Left colon (tissue), 2 donors: ENCODE results near the gene DNAJB1. TPM values are rescaled to one million over a fixed set of nuclear protein-coding genes. Genes with fewer than 3 reads are reported as not detected.
A peak's percentile ranks its signal among the peaks of the same experiment; 100 is the strongest.
"Not testable (repeated sequence)": the region's sequence is repeated elsewhere in the genome, so short reads cannot be mapped to it uniquely, and the experiment has no call there.

Source experiments
- ATAC-seq: fragments of 200-7000 bp; cut with Tn5 transposase; one replicate; pipeline ENCODE4 v1.9.1; 2020; ENCODE audit warnings: mild to moderate bottlenecking, moderate library complexity
- DNase-seq, 2 donors: peaks; one replicate each; pipeline ENCODE4 v3.0.0-alpha.2; 2020
- intact Hi-C, 2 donors: fragments of 100-400 bp; cut with DNase I in 1 of 2; cut with micrococcal nuclease in 1 of 2; formaldehyde crosslinking; loops; one replicate each; pipeline versions ENCODE4 v1.11.2 to v1.14.0; 2022; cut with DNase I, micrococcal nuclease
- total RNA-seq, 2 donors: library from RNA; stranded (reverse); fragmentation: NEBNext Ultra II Directional; extraction: Animal tissue kit (Norgen Biotek cat#: 25700); gene quantifications; one replicate each; pipeline ENCODE4 v1.2.1, GENCODE V29; 2021
- donor health status: DM: no; HTN: no; CAD: no.
- donor health status: DM: yes; HTN: yes; CAD: no.

The DNAJB1 gene
- total RNA-seq, 2 donors from 2014 or later = 122 to 123 TPM

DNA sequence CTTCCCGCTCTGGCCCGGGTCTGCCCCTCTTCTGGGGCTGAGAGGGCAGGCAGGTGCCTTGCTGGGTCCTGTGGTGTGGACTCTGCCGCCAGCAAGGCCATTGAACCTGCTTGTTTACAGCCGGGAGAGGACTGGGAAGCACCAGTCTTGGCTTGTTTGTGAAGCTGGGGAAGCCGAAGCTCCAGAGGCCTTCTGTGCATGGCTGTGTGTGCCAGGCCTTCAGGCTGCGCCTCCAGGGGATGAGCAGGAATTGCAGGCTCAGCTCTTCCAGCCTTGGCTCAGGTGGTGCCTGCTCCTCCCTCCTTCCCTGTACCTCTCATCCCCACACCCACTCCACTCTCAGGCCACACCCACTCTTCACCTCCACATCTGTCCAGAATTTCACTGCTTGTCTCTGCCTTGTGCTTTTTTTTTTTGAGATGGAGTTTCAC is 36.2 kb upstream of the DNAJB1 start:
- peak; percentile 49 for DNase-seq
- ATAC-seq = peak; percentile 55
- intact Hi-C loops = no loop called here

DNA sequence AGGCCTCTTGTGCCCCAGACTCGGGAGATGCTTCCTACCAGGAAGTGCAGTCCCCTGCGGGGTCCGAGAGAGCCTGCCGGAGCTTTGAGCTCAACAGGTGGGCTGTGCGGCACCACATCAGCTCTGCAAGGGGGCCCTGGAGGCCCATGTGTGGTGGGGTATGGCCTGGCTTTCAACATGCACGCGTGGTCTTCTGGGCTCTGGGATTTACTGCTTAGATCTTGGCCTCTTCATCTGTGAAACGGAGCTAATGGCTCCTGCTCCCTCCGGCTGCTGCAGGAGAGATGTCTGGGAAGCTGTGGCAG is 35.7 kb upstream of the DNAJB1 start:
- DNase-seq = no peak
- no peak for ATAC-seq
- intact Hi-C loops = no loop called here

DNA sequence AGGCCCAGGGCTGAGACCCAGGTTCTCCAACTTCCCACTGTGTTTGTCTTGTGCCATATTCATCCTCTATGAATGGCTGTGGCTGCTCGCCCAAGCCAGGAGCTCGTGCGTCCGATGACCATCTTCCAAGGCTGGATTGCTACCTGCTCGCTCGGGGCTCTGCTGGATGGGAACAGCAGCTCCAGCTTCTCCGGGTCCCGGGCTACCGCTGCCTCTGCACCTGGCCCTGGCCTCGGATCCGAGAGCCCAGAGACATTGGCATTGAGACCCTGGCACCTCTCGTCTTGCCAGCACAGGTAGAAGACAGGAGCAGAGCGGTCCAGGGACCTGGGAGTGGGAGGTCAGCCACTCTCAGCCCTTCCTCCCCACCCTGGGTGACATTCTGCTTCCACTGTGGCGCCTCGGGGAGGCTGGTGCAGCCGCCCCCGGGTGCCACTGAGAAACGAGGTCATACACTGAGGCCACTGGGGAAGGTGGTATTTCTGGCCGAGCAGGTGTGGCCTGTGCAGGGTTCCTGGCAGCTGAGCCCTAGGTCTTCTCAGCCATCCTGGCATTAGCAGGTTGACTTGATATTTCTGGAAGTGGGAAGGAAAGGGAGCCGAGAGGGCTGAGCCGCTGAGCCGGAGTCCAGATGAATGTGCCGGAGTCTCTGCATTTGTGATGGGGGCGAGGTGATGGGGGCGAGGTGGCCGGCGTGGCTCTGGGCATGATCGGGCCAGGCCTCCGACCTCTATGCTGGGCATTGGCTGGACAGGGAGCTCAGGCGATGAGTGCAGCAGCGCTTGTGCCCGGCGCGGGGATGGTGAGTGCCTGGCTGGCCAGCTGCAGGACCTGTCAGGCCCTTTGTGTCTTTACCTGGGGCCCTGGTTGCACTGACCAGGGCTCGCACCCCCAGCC is 35.1 kb upstream of the DNAJB1 start:
- ATAC-seq = no peak
- intact Hi-C loops = no loop called here
- DNase-seq = no peak

DNA sequence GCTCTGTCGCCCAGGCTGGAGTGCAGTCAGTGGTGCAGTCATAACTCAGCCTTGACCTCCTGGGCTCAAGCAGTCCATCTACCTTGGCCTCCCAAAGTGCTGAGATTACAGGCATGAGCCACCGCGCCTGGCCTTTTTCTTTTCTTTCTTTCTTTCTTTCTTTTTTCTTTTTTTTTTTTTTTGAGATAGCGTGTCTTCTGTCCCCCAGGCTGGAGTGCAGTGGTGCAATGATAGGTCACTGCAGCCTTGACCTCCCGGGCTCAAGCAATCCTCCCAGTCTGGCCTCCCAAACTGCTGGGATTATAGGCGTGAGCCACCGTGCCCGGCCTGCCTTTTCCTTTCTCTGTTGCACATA is 33.8 kb upstream of the DNAJB1 start:
- DNase-seq, ATAC-seq, intact Hi-C loops: not testable (repeated sequence)

DNA sequence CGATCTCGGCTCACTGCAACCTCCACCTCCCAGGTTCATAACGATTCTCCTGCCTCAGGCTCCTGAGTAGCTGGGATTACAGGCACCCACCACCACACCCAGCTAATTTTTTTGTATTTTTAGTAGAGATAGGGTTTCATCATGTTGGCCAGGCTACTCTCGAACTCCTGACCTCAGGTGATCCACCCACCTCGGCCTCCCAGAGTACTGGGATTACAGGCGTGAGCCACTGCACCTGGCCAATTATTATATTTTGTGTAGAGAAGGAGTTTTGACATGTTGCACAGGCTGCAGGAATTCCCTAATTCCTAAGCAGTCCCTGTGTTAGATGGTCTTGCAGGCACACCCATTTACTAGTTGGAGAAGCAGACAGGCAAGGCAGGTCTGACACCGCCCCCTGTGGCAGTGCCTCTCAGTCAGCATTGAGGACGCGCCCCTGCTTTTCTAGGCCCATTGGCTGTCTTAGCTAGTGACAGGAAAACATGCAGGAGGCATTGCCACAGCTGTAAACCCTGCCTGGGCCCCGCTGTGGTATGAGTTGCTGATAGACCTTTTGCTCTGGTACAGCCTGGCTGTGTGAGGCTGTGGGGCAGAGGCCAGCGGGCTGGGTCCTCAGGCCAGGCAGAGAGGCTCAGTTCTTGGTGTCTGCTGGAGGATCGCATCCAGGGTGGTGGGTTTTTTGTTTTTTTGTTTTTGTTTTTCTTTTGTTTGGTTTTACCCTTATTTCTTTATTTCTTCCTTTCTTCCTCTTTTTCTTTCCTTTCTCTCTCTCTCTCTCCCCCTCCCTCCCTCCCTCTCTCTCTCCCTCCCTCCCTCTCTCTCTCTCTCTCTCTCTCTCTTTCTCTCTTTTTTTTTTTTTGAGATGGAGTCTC is 33.2 kb upstream of the DNAJB1 start:
- DNase-seq (peak; percentile 86 to 89), ATAC-seq (peak; percentile 72)
- intact Hi-C loops = not testable (repeated sequence)

DNA sequence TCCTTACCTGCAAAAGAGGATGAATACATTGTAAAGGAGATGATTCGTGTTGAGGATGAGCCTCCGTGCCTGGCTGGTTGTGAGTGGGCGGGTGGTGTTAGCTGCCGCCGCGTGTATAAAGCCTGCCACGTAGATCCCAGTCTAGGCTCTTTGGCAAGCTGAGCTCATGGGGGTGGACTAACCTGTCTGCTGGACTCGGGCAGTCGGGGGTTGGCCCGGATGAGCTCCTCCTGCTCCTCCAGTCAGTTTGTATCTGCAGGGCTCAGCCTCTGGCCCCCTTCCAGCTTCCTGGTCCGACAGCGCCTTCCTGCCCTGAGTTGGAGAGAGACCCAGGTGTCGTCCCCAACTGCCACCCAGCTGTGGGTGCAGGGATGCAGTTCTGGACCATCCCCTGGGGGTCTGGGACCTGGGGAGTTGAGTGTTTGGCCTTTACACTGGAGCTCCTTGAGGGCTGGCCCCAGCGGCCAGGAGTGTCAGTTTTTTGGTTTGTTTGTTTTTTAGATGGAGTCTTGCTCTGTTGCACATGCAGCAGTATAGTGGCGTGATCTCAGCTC is 32.1 kb upstream of the DNAJB1 start:
- intact Hi-C loops = no loop called here
- ATAC-seq (peak; percentile 79), DNase-seq (peak; percentile 90 to 94)

DNA sequence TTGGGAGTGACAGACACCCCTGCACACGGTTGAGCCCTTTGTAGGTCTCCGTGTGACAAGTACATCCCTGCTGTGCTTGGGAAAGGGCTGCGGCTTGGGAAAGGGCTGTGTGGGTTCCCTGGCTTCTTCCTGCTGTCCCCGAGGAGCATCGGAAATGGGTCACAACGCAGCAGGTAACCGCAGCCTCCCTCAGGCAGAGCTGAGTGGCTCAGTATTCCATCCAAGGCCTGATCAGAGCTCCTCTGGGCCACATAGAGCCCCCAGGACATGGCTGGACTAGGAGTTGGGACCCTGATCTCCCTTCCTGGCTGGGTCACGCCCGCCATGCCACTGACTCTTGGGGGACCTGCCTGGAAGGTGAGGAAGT is 27.5 kb upstream of the DNAJB1 start:
- DNase-seq (no peak), ATAC-seq (no peak)
- intact Hi-C loops = no loop called here

DNA sequence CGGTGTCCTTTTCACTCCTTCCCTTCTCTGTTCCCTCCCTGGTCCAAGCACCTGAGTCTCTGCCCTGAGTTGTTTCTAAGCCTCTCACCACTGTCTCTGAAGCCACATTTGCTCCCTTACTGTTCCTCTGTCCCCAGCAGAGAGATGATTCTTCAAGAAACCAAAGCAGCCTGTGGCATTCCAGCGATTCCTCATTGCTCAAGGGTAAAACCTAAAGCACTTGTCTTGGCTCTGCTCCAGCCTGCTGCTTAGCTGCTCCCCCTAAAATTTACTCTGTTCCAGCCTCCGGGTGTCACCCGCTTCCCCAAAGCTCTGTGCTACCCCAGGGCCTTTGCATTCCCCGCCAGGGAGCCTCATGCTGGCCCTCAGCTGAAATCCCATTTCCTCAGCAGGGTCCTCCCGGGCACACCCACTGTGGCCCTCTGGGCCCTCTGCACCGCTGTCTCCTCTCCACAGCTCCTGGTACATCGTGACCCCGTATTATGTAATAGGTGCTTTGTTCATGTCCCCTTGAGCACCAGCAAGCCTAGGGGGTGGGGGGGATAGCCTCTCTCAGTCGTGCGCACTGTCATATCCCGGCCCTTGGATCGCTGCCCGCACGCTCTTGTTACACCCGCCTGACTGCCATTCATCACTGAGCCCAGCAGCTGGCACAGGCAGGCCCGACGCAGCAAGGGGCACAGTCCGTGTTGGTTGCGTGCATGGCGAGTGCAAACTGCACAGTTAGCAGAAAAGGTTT is 26.9 kb upstream of the DNAJB1 start:
- peak in 1 of 2 donors; percentile 45 for DNase-seq
- intact Hi-C loops = no loop called here
- ATAC-seq = peak; percentile 33

DNA sequence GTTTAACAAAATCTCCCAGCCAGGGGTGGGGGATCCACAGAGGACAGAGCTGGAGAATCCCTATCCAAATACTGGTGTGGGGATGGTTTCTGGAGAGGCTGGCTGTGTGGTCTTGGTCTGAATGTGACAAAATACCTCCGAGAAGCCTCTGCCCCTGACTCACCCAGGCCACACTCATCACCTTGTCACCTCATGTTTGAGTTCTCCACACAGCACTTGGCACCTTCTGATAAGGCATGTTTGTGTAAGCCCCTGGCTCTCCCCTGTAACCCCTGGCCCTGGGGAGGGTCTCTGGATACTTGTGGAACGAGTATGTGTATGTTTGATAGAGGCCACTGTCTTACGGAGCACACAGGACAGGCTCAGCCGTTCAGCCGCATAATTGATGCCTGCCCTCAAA is 25.9 kb upstream of the DNAJB1 start:
- DNase-seq = no peak
- intact Hi-C loops = no loop called here
- ATAC-seq = no peak

DNA sequence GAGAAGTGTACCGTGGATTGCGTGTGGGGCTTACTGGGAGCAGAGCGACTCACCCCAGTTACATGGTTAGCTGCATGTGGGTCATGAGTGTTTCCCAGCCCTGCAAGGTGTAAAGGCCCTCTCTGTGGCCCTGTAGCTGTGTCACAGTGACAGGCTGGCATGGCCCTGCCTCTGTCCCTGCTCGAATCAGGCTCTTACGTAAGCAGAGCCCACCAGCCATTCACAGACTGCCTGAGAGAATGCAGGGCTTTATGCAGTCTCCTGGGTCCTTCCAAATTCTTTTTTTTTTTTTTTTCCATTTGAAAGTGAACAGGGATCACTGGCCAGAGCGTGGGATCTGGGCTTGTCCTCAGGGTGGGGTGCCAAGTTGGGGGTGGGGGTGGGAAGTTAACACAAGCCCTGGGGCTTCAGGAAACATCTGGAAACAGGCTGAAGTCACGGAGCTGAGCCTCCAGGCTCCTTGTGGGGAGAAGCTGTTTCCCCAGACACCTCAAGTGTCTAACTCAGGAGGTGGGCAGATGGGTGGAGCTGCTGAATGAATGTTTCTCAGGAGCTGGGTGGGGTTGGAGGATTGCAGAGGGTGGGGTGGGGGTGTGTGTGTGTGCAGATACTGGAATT is 24.6 kb upstream of the DNAJB1 start:
- no peak for DNase-seq
- intact Hi-C loops = no loop called here

DNA sequence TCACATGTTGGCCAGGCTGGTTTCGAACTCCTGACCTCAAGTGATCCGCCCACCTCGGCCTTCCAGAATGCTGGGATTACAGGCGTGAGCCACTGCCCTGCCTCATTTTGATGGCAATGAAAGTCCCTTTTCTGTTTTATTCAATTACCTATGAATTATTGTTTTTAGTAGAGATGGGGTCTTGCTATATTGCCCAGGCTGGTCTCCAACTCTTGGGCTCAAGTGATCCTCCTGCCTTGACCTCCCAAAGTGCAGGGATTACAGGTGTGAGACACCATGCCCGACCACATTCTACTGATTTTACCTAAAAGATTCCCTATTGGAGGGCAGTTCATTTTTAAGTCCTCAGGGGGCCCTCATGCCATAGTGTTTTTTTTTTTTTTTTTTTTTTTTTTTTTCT is 23.8 kb upstream of the DNAJB1 start:
- intact Hi-C loops, DNase-seq, ATAC-seq: not testable (repeated sequence)

More for the DNA sequence above, 24.6 kb upstream of the DNAJB1 start:
- peak; percentile 53 for ATAC-seq

DNA sequence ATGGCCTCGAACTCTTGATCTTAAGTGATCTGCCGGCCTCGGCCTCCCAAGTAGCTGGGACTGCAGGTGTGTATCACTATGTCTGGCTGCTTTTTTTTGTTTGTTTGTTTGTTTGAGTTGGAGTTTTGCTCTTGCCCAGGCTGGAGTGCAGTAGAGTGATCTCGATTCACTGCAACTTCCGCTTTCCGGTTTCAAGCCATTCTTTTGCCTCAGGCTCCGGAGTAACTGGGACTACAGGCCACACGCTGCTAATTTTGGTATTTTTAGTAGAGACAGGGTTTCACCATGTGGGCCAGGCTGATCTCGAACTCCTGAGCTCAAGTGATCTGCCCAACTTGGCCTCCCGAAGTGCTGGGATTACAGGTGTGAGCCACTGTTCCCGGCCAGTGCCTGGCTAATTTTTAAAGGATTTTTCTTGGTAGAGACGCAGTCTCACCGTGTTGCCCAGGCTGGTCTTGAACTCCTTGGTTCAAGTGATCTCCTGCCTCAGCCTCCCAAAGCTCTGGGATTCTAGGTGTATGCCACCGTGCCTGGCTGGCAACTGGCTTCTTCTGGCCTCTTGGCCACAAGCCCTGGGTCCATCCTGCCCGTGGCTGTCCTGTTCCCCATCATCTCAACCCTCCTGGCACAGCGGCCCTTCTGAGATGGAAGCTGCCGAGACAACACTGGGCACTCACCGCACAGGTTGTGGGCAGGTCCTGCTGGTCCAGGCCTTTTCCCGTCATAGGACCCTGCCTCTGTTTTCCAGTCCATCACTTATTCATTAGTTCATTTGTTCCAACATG is 22.7 kb upstream of the DNAJB1 start:
- no peak for ATAC-seq
- DNase-seq = no peak
- intact Hi-C loops = no loop called here

DNA sequence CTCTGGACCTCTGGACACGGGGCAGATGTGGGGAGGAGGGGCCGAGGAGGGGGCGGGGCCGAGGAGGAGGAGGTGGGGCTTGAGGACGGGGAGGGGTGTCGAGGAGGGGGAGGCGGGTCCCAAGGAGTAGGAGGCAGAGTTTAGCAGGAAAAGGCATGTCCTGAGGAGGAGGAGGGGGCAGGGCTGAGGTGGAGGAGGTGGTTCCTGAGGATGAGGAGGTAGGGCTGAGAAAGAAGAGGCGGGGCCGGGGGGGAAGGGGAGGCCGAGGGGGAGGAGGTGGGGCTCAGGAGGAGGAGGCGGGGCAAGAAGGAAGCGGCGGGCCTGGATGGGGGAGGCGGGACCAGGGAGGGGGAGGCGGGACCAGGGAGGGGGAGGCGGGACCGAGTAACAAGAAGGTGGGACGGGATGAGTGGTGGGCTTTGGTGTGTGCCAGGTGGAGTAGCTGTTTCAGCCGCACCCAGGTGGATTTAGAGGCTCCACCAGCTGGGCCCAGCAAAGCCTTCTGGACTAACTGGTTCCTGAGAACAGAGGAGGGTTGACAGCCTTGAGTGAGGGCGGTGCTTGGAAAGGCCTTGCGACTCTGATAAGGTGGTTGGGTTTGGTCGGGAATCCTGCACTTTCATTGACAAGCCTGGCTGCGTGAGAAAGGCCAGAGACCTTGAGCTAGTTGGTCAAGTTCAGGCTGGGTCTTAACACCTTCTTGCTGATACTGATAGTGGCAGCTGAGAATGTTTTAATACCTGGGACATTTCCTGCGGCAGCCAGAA is 18.9 kb upstream of the DNAJB1 start:
- intact Hi-C loops = no loop called here
- ATAC-seq (peak; percentile 90), DNase-seq (peak; percentile 88 to 95)

DNA sequence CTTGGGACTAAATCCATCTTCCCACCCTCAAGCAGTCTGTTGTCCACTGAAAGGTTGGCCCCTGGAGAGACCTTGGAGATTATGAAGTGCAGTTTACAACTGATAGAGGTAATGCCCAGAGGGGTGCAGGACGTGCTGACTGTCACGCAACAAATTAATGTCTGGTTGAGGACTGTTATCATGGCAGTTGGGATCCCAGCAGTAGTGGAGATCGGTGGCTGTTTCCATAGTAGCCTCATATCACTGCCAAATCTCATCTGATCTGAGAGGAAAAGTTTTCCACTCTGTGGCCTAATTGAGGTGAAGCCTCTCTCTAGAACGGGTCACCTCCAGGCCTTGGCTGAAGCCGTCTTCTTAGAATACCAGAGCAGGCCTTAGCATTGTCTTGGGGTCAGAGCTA is 15.3 kb upstream of the DNAJB1 start:
- ATAC-seq (no peak), DNase-seq (no peak)
- intact Hi-C loops = no loop called here

DNA sequence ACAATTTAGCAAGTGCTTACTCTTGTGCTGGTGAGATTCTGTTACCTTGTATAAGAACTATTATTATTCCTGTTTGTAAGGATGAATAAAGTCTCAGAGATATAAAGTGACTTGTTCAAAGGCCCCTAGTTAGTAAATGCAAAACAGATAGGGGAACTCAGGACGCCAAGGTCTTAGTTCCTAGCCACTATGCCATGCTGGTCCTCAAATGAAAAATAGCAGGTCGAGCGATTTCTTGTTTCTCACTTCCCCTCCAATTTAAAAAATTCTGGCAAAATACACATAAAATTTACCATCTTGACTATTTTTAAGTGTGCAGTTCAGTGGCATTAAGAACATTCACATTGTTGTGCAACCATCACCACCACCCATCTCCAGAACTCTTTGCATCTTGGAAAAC is 12.3 kb upstream of the DNAJB1 start:
- no peak for ATAC-seq
- intact Hi-C loops = no loop called here
- DNase-seq = no peak

DNA sequence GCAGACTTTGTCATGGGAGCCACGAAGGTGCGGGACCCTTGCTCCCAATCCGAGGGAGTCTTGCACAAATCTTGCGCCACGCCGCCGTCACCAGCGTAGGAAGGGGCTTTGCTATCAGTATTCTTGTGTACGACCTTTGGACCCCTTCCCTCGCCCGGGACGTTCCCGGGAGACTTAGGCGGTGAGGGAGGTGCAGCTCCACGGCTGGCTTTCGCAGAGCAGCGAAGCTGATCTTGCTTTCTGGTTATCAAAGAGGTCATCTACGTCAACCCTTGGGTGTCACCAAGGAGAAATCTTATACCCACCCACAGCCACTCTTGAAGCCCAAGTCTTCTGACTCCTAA is 11.8 kb upstream of the DNAJB1 start:
- intact Hi-C loops = no loop called here
- peak; percentile 57 for ATAC-seq
- peak in 1 of 2 donors; percentile 77 for DNase-seq

DNA sequence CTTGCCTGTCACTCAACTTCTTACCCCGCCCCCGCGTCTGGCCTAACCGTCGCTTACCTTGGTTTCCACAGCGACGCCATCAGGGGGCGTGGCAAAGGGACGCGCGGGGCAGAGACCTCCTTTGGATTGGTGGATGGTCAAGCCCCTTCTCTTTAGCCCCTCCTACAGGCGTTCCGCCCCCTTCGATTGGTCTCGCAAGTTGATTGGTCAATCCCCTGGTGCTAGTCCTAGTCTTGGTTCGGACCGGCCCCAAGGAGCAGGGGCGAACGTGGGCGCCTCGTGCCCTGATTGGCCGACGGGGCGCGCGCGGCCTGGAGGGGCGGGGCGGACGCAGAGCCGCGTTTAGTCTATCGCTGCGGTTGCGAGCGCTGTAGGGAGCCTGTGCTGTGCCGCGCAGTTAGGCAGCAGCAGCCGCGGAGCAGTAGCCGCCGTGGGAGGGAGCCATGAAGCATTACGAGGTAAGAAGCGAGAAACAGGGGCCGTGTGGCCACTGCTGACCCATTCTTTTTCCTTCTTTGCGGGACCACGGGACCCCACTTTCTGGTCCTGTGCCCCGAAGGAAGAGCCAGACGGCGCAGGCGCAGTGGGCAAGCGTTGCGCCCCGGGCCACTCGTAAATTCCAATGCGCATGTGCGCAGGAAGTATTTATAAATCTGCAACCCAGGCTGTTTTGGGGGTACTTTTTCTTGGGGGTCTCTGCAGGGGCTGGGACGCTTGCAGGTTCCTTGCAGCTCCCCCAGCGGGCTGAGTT is 11.2 kb upstream of the DNAJB1 start, which contains the start of gene TECR:
Gene TECR, plus strand, starts transcription at position 341 of the 751 bp plus-strand sequence. Its CDS starts 103 bp downstream, at position 444.
- ATAC-seq (peak; percentile 92), DNase-seq (peak; percentile 100)
- intact Hi-C loops = no loop called here
